HG02973 (cell line): ENCODE data around the gene PHF23.
"Not testable (repeated sequence)": the region's sequence is repeated elsewhere in the genome, so short reads cannot be mapped to it uniquely, and the experiment has no call there.

Experiments
- ATAC-seq: cut with Tn5 transposase; IDR thresholded peaks from one replicate; pipeline ENCODE4 v1.9.1; 2021; ENCODE audit warnings: moderate library complexity; ENCODE audit not compliant: unreplicated experiment

PHF23 gene

GRCh38 chr17:7259555-7259889, 20.3 kb upstream of the PHF23 start:
- ATAC-seq: no peak

GRCh38 chr17:7258731-7259554, 19.7 kb upstream of the PHF23 start:
- no peak for ATAC-seq

- ATAC-seq: no peak
Observed at GRCh38 chr17:7256766-7257456, 17.7 kb upstream of the PHF23 start.

- no peak for ATAC-seq
Observed at GRCh38 chr17:7254511-7254910, 15.3 kb upstream of the PHF23 start.

- no peak for ATAC-seq
Observed at GRCh38 chr17:7253082-7253481, 13.8 kb upstream of the PHF23 start.

GRCh38 chr17:7252176-7253043, 13.2 kb upstream of the PHF23 start, which contains the start of gene ELP5:
TSS of gene ELP5 (plus strand) at chr17:7252215. CDS start at chr17:7252551, 336 bp downstream.
- peak; percentile 52 for ATAC-seq

- peak; percentile 77 for ATAC-seq
Observed at GRCh38 chr17:7251661-7252175, 12.5 kb upstream of the PHF23 start, which contains the start of gene CTDNEP1. TSS of gene CTDNEP1 (minus strand) at chr17:7251734. CDS start at chr17:7251296, 438 bp downstream.

- ATAC-seq: no peak
Observed at GRCh38 chr17:7250695-7251627, 11.7 kb upstream of the PHF23 start.

- ATAC-seq: no peak
Observed at GRCh38 chr17:7249830-7250229, 10.6 kb upstream of the PHF23 start.

GRCh38 chr17:7249214-7249613, 10.0 kb upstream of the PHF23 start:
- no peak for ATAC-seq

- no peak for ATAC-seq
Observed at GRCh38 chr17:7248796-7249195, 9.5 kb upstream of the PHF23 start.

- ATAC-seq: no peak
Observed at GRCh38 chr17:7246779-7247178, 7.5 kb upstream of the PHF23 start.

GRCh38 chr17:7243838-7244237, 4.6 kb upstream of the PHF23 start:
- not testable (repeated sequence) for ATAC-seq

GRCh38 chr17:7243453-7243729, 4.1 kb upstream of the PHF23 start:
- ATAC-seq: no peak

- ATAC-seq: peak; percentile 33
Observed at GRCh38 chr17:7242717-7243452, 3.6 kb upstream of the PHF23 start.

- ATAC-seq: peak; percentile 21
Observed at GRCh38 chr17:7241783-7242716, 2.8 kb upstream of the PHF23 start, which contains the start of gene GABARAP. TSS of gene GABARAP (minus strand) at chr17:7242449. CDS start at chr17:7242330, 119 bp downstream.

GRCh38 chr17:7241090-7241733, 2.0 kb upstream of the PHF23 start:
- no peak for ATAC-seq

- no peak for ATAC-seq
Observed at GRCh38 chr17:7240375-7240774, 1.1 kb upstream of the PHF23 start.
